ENCODE results near the gene STAU1.
"Not testable (repeated sequence)": the region's sequence is repeated elsewhere in the genome, so short reads cannot be mapped to it uniquely, and the experiment has no call there.

Gene STAU1, protein sequence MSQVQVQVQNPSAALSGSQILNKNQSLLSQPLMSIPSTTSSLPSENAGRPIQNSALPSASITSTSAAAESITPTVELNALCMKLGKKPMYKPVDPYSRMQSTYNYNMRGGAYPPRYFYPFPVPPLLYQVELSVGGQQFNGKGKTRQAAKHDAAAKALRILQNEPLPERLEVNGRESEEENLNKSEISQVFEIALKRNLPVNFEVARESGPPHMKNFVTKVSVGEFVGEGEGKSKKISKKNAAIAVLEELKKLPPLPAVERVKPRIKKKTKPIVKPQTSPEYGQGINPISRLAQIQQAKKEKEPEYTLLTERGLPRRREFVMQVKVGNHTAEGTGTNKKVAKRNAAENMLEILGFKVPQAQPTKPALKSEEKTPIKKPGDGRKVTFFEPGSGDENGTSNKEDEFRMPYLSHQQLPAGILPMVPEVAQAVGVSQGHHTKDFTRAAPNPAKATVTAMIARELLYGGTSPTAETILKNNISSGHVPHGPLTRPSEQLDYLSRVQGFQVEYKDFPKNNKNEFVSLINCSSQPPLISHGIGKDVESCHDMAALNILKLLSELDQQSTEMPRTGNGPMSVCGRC

DNA sequence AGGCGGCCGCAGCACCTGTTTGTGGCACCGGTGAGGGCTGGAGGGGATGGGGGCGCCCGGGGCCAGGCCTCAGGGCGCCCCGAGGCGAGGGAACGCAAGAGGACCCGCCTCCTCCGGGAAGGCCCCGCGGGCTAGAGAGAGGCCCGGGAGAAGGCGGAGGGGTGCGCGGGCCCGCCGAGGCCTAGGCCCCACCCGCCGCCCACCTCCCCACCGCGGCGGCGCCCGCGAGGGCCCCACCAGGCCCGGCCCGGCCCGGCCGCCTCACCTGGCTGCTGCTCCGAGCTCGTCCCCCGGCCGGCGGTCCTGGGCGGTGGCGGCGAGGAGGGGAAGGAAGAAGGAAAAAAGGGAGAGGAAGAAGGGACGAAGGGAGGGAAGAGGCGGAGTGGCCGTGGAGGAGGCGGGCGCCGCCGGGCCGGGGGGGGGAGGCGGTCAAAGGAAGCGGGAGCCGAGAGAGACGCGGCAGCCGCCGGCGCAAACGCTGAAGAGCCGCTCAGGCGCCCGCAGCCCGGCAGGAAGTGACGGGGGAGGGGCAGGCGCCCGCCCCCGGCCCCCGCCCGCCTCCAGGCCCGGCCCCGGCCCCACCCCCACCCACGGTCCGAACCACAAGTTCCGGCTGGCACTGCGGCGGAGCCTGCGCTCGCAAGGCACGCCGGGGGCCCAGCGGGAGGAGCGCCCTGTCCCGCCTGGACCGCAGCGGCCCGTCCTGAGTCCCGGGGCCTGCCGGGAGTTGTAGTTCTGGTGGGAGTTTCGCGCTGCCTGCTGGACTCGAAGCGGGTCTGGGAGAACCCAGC is at the start of gene STAU1:
TSS of gene STAU1 (minus strand) at position 484 of the 791 bp plus-strand sequence. CDS start 22,133 bp downstream, outside the sequence.
- peak; percentile 68 for DNase-seq

DNA sequence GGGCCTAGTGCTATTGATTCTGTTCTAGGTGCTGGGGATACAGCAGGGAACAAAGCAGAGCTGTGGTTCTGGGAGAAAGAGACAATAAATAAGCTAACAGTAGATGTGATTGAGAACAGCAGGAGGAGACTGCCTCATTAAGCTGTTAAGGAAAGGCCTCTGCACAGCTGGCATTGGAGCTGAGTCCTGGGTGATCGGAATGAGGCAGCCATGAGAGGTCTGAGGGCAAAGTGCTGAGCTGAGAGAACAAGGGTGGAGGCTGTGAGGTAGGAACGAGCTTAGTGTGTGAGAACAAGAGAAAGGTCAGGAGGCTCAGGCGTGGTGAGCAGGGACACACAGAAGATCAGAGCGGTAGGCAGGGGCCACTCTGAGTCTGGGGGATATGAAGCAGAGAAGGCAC is 49.4 kb upstream of the STAU1 start:
- DNase-seq, result no peak

DNA sequence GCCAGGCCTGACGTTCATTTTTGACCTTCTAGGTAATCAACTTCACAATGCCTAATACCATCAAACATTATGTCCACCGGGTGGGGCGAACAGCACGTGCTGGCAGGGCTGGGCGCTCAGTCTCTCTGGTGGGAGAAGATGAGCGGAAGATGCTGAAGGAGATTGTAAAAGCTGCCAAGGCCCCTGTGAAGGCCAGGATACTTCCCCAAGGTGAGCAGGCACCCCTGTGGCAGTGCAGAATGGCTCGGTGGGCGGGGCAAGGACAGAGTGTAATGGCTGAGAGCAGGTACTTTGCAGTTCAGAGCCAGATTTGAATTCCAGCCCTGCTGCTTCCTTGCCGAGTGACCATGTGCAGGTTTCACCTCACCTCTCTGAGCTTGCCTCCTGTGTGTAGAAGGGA is 48.2 kb upstream of the STAU1 start:
- DNase-seq, result no peak

DNA sequence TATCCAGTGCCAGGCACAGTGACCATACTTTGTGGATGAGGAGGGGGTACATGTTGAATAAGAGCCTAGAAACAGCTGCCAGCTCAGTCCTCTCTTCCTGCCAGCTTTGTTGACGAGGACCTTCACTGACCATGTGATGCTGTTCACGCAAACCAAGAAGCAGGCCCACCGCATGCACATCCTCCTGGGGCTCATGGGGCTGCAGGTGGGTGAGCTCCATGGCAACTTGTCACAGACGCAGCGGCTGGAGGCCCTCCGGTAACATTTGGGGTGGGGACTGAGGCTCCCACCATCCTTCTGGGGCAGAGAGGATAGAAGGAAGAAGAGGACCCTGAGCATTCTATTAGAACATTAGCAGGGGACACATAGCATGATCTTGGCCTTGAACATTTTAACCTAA is 46.7 kb upstream of the STAU1 start:
- DNase-seq, result no peak

DNA sequence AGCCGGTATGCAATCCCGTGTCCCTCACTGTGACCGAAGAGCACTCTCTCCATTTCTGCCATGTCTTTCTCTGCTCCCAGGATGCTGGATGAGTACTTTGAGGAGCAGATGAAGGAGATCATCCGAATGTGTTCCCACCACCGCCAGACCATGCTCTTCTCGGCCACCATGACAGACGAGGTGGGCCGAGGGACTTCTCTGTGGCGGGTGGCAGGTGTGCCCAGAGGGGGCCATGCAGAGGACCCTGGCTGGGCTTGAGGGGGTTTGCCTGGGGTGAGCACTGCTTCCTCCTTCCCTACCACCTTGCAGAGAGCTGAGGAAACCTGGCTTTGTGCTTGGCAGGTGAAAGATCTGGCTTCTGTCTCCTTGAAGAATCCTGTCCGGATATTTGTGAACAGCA is 45.1 kb upstream of the STAU1 start:
- no peak for DNase-seq

GRCh38 chr20:49231471-49231870 is 43.3 kb upstream of the STAU1 start:
- no peak for DNase-seq

- DNase-seq, result no peak
Observed at GRCh38 chr20:49230561-49231133, 42.5 kb upstream of the STAU1 start.

DNA sequence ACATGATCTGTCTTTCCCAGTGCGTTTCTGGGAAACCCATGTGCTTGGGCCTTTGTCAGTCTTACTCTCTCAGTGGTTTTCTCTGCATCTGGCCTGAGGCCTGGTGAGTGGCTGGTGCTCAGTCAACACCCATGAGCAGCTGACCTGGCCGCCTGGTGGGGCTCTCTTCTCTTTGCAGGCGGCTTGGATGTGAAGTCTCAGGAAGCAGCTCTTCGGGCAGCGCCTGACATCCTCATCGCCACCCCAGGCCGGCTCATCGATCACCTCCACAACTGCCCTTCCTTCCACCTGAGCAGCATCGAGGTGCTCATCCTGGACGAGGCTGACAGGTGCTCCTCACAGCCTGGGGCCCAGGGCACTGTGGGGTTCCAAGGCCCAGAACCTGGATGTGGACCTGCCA is 41.9 kb upstream of the STAU1 start:
- no peak for DNase-seq

- no peak for DNase-seq
Observed at GRCh38 chr20:49229381-49229780, 41.2 kb upstream of the STAU1 start.

DNA sequence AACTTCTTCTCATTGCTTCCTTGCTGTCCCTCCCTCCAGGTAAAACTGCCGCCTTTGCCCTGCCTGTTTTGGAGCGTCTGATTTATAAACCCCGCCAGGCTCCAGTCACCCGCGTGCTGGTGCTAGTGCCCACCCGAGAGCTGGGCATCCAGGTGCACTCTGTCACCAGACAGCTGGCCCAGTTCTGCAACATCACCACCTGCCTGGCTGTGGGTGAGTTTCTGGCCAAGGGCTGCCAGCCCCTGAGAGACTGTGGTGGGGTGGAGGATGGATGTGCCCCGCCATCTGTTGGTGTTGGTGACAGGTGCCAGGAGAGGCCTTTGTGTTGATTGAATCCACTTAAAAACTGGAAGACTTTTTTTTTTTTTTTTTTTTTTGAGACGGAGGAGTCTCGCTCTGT is 40.5 kb upstream of the STAU1 start:
- no peak for DNase-seq

DNA sequence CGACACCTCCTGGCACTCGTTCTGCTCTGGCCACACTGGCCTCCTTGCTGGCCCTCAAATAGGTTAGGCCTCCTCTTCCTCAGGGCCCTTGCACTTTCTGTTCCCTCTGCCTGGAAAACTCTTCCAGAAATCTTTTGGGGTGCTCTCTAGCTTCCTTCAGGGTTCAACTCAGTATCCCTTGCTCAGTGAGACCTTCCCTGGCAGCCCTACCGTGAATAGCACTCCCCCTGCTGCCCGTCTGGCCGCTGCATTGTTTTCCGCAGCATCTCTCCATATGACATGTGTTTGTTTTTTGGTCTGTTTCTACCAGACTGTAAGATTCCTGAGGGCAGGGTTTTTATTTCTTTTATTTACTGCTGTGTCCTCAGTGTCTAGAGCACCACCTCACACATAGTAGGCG is 37.8 kb upstream of the STAU1 start:
- no peak for DNase-seq

DNA sequence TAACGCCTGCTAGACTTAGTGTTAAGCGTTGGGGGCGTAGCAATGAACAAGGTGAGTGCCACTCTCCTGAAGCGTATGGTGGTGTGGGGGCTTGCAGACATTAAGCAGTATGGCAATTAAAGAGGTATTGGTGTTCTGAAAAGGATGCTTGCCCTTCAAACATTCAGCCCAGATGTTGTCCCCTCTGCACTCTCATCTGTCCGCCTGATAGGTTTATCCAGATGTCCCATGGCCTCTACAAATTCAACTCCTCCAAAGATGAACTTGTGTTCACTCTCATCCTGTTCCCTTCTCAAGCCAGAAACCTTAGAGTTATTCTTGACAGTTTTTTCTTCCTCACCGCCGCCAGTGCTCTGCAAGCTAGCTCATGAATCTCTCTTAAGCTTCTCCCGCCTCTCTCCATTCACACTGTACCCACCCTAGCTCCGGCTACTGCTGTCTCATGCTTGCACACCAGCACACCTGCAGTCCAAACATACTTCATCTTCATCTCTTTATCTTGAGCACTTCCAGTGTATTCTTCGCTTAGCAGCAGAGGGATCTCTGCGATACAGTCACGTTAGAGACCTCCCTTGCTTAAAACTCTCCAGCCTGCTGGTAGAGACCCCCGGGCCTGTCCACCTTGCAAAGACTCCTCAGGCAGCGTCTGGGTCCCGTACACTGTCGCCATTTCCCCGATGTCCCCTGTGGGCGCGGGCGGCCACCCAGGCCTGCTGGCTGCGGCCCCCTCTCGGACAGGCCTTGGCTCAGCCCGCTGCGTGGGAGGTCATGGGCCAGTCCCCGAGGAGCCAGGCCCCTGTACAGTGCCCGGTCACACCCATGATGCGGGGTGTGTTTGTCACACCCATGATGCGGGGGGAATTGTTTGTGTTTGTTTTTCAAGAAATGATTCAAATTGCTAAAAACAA is 32.0 kb upstream of the STAU1 start:
- no peak for DNase-seq

DNA sequence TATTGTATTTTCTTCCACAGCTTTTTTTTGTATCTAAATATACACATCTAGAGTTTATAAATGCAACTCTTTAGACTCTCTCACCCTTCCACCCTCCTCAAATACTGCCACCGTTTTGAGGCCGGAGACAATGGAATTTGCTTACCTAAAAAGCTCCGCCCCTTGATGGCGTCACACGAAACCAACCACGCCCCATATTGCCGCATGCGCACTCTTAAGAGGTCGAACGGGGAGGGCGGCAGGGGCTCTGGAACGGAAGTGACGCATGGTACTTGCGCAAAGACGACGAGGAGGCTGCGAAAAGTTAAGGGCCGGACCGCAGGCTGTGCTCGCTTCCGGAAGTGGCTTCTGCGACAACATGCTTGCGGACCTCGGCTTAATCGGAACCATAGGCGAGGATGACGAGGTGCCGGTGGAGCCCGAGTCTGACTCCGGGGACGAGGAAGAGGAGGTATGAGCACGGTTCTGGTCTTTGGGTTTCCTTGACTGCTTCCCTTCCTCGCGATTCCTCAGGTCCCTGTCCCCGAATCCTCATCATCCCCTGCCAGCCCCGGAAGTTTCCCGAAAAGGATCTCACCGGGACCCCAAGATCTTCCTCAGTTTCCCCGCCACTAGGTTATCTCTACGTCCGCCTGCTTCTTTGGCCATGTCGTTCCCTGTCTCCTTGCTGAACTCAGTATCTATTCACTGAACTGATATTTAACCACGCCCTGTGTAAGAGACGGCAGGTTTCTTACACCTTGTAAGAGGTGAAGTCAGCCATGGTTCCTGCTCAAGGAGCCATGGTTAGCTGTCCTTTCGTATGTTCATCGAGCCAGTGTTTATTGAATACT is 31.2 kb upstream of the STAU1 start, which contains the start of gene DDX27:
TSS of gene DDX27 (plus strand) at position 326 of the 833 bp plus-strand sequence. CDS start at position 359, 33 bp downstream.
- DNase-seq, result peak; percentile 90

GRCh38 chr20:49218739-49219090 is 30.6 kb upstream of the STAU1 start:
- DNase-seq, result not testable (repeated sequence)

GRCh38 chr20:49216991-49217578 is 29.0 kb upstream of the STAU1 start:
- DNase-seq, result peak; percentile 5

DNA sequence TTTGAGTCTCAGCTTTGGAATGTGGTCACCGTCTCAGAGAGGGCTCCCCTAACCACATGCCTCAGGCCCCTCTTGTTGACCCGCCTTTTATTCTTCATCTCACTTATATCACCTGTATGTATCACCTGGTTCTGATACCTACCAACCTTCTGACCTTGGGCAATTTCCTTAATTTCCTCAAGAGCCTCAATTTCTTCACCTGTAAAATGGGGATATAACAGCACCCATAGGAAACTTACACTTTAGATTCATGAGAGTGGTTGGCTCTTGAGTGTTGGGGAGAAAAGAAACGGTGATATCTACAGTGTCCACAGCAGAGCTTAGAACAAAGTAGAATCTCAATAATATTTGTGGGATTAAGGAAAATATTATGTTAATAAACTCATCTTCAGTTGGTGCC is 27.1 kb upstream of the STAU1 start:
- DNase-seq, result no peak

GRCh38 chr20:49214571-49214970 is 26.4 kb upstream of the STAU1 start:
- DNase-seq, result no peak

- no peak for DNase-seq
Observed at GRCh38 chr20:49210757-49211110, 22.6 kb upstream of the STAU1 start.

GRCh38 chr20:49210101-49210756 is 22.1 kb upstream of the STAU1 start:
- no peak for DNase-seq

DNA sequence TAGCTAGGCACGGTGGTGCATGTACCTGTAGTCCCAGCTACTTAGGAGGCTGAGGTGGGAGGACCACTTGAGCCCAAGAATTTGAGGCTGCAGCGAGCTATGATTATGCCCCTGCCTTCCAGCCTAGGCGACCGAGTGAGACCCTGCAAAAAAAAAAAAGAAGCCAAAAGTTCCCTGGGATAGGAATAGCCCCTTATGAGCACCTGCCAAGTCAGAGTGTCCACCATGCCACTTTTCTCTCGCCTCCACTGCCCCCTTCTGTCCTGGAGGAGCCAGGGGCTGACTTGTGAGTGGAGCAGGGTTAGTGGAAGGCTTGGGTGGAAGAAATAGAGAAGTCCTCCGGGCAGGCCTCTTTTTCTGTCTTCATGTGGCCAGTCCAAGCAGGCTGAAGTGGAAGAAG is 18.9 kb upstream of the STAU1 start:
- DNase-seq, result no peak

- DNase-seq, result no peak
Observed at GRCh38 chr20:49203746-49204145, 15.6 kb upstream of the STAU1 start.
